Measurements from ENCODE around the gene ARMC10.
"Not testable (repeated sequence)": the region's sequence is repeated elsewhere in the genome, so short reads cannot be mapped to it uniquely, and the experiment has no call there.

Gene ARMC10

DNA sequence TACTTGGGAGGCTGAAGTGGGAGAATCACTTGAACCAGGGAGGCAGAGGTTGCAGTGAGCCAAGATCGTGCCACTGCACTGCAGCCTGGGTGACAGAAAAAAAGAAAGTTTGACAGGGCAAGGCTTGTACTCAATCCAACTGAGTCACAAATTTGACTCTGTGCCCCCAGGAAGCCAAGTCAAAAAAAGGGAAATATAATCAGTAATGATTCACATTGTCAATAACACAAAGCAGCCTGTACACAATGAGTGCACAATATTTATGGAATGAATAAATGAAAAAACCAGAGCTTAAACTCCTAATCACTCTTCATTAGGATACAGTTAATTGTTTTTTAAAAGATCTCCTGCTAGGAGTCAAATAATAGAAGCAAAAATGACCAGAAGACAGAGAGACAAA is 67.6 kb downstream of the ARMC10 start:
- no peak overlapping the region for H3K4me3 ChIP-seq (ENCODE audit: low read depth, low read length)
- no peak overlapping the region for H3K27ac ChIP-seq (ENCODE audit: low read depth, low read length)
- H3K27me3 ChIP-seq (ENCODE audit: control insufficient read depth, insufficient read depth, low read length) = no peaks in the 10 kb centered on the region
- H3K9me3 ChIP-seq (ENCODE audit: control insufficient read depth, insufficient read depth, low read length) = no peaks in the 10 kb centered on the region
- no peaks in the 10 kb centered on the region for H3K36me3 ChIP-seq (ENCODE audit: control insufficient read depth, insufficient read depth, low read length)
- peaks cover 18% of the 10 kb centered on the region; the same call in 1 of the 2 replicates for H3K4me1 ChIP-seq (ENCODE audit: control insufficient read depth, insufficient read depth, low read length)
- no peak overlapping the region for H3K9ac ChIP-seq (ENCODE audit: low read depth, low read length)

DNA sequence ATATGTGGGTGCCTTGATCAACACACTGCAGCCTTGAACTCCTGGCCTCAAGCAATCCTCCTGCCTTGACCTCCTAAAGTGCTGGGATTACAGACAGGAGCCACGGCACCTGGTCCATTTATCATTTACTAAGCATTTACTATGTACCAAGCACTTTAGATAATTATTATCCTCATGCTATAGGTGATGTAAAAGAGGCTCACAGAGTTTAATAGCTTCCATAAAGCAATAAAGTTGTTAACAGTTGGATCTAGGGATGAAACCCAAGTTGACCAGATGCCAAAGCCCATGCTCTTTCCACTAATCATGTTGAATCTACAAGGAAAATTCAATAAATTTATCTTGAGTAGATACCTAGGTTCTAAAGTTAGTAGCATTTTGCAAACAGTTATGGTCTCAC is 68.9 kb downstream of the ARMC10 start:
- Histone ChIP-seq H3K36me3 (ENCODE audit: control insufficient read depth, insufficient read depth, low read length) (no peaks in the 10 kb centered on the region), H3K4me1 (ENCODE audit: control insufficient read depth, insufficient read depth, low read length) (peaks cover 27% of the 10 kb centered on the region; the same call in 1 of the 2 replicates), H3K27me3 (ENCODE audit: control insufficient read depth, insufficient read depth, low read length) (no peaks in the 10 kb centered on the region), H3K9ac (ENCODE audit: low read depth, low read length) (no peak overlapping the region), H3K9me3 (ENCODE audit: control insufficient read depth, insufficient read depth, low read length) (no peaks in the 10 kb centered on the region), H3K4me3 (ENCODE audit: low read depth, low read length) (no peak overlapping the region), H3K27ac (ENCODE audit: low read depth, low read length) (no peak overlapping the region)

DNA sequence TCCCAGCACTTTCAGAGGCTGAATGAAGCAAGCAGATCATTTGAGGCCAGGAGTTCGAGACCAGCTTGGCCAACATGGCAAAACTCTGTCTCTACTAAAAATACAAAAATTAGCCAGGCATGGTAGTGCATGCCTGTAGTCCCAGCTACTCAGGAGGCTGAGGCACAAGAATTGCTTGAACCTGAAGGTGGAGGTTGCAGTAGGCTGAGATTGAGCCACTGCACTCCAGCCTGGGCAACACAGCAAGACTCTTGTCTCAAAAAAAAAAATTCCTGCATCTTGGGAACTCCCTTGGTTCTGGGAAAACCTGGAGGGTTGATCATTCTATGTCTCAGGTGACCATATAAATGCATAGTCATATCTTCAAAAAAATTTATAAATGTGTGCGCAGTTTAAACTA is 69.8 kb downstream of the ARMC10 start:
- not testable (repeated sequence) for H3K27me3 ChIP-seq (ENCODE audit: control insufficient read depth, insufficient read depth, low read length); H3K9me3 ChIP-seq (ENCODE audit: control insufficient read depth, insufficient read depth, low read length); H3K27ac ChIP-seq (ENCODE audit: low read depth, low read length); H3K36me3 ChIP-seq (ENCODE audit: control insufficient read depth, insufficient read depth, low read length); H3K9ac ChIP-seq (ENCODE audit: low read depth, low read length); H3K4me3 ChIP-seq (ENCODE audit: low read depth, low read length)
- peaks cover 30% of the 10 kb centered on the region for H3K4me1 ChIP-seq (ENCODE audit: control insufficient read depth, insufficient read depth, low read length)

DNA sequence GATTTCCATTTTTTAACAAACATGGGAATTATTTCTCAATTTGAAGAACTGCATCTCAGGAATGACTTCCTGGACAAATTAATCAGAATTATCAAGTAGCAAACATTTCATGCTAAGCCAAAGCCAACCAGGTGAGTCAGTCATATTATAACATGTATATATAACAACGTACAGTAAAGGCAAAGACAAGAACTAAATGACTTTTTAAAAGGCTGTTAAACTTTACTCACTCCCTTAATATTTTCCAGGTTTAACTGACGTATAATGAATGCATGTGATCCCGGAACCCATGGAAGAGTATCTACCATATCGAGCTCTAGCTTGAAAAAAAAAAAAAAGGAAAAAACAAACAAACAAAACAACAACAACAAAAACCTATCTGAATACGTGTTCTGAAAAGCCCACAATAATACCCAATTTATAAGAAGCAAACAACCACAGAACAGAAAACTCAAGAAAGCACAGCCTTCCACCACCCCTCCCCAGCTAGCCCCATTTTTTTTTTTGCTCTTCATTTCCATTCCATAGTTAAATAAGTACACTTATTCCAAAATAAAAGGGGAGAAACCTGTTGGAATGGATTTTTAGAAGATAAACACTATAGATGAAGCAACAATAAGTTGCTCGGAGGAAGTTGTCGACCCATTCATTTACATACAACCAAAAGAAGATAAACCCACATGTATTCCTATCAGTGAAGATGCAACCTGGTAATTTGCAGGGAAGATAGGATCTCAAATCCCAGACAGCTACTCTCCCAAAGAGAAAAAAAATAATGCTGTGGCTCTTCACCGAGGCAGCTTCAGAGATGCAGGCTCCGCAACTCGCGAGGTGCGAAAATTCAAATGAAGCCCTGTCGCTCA is 73.4 kb downstream of the ARMC10 start:
- Histone ChIP-seq H3K27ac (ENCODE audit: low read depth, low read length) (peak overlapping the region; percentile 95), H3K36me3 (ENCODE audit: control insufficient read depth, insufficient read depth, low read length) (no peaks in the 10 kb centered on the region), H3K9ac (ENCODE audit: low read depth, low read length) (peak overlapping the region; percentile 87), H3K9me3 (ENCODE audit: control insufficient read depth, insufficient read depth, low read length) (no peaks in the 10 kb centered on the region), H3K27me3 (ENCODE audit: control insufficient read depth, insufficient read depth, low read length) (peaks cover 3% of the 10 kb centered on the region; the same call in 1 of the 2 replicates), H3K4me3 (ENCODE audit: low read depth, low read length) (peak overlapping the region; percentile 68), H3K4me1 (ENCODE audit: control insufficient read depth, insufficient read depth, low read length) (peaks cover 26% of the 10 kb centered on the region)

All from HUES48 (cell line).